ENCODE results near the gene SORCS3. TPM values are rescaled to one million over a fixed set of nuclear protein-coding genes. Genes with fewer than 3 reads are reported as not detected.

Gene SORCS3
- total RNA-seq, 1 experiment from 2014 or later: not detected

- BruUV-seq (replicated peaks): no TSS peak
- POLR2A ChIA-PET: no interaction called here
- no peak for ATAC-seq
- no peak overlapping the region for H3K4me3 ChIP-seq (replicated peaks in 1 of 2; ENCODE audit: low read depth in 1 of 2, low read length in 2 of 2)
- no peak overlapping the region for H3K27ac ChIP-seq (ENCODE audit: low read depth, low read length)
- RAD21 ChIA-PET (ENCODE audit: low non-redundant PET in 1 of 2, low total read pairs in 2 of 2, uncharacterized antibody in 2 of 2, unreplicated experiment in 2 of 2): no interaction called here
- no peak for DNase-seq (ENCODE audit: low read depth, low spot score)
- no peaks in the 10 kb centered on the region for H3K9me2 ChIP-seq (ENCODE audit: insufficient read depth)
- TF ChIP-seq, protein P1, sequence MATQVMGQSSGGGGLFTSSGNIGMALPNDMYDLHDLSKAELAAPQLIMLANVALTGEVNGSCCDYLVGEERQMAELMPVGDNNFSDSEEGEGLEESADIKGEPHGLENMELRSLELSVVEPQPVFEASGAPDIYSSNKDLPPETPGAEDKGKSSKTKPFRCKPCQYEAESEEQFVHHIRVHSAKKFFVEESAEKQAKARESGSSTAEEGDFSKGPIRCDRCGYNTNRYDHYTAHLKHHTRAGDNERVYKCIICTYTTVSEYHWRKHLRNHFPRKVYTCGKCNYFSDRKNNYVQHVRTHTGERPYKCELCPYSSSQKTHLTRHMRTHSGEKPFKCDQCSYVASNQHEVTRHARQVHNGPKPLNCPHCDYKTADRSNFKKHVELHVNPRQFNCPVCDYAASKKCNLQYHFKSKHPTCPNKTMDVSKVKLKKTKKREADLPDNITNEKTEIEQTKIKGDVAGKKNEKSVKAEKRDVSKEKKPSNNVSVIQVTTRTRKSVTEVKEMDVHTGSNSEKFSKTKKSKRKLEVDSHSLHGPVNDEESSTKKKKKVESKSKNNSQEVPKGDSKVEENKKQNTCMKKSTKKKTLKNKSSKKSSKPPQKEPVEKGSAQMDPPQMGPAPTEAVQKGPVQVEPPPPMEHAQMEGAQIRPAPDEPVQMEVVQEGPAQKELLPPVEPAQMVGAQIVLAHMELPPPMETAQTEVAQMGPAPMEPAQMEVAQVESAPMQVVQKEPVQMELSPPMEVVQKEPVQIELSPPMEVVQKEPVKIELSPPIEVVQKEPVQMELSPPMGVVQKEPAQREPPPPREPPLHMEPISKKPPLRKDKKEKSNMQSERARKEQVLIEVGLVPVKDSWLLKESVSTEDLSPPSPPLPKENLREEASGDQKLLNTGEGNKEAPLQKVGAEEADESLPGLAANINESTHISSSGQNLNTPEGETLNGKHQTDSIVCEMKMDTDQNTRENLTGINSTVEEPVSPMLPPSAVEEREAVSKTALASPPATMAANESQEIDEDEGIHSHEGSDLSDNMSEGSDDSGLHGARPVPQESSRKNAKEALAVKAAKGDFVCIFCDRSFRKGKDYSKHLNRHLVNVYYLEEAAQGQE (IDR thresholded peaks at IDR 0.05; ENCODE audit: low read depth): no peak
- TF ChIP-seq SP1 (IDR thresholded peaks at IDR 0.05; ENCODE audit: low read depth): no peak
- TF ChIP-seq ZNF274 (IDR thresholded peaks at IDR 0.05; ENCODE audit: low read depth, low read length): no peak
- no peak for TF ChIP-seq FOSL1 (IDR thresholded peaks at IDR 0.05; ENCODE audit: low read depth)
- no peak for TF ChIP-seq EGR1 (IDR thresholded peaks at IDR 0.05; ENCODE audit: low read depth)
- TF ChIP-seq, protein P2, sequence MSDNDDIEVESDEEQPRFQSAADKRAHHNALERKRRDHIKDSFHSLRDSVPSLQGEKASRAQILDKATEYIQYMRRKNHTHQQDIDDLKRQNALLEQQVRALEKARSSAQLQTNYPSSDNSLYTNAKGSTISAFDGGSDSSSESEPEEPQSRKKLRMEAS (IDR thresholded peaks at IDR 0.05): no peak
- TF ChIP-seq, protein P3, sequence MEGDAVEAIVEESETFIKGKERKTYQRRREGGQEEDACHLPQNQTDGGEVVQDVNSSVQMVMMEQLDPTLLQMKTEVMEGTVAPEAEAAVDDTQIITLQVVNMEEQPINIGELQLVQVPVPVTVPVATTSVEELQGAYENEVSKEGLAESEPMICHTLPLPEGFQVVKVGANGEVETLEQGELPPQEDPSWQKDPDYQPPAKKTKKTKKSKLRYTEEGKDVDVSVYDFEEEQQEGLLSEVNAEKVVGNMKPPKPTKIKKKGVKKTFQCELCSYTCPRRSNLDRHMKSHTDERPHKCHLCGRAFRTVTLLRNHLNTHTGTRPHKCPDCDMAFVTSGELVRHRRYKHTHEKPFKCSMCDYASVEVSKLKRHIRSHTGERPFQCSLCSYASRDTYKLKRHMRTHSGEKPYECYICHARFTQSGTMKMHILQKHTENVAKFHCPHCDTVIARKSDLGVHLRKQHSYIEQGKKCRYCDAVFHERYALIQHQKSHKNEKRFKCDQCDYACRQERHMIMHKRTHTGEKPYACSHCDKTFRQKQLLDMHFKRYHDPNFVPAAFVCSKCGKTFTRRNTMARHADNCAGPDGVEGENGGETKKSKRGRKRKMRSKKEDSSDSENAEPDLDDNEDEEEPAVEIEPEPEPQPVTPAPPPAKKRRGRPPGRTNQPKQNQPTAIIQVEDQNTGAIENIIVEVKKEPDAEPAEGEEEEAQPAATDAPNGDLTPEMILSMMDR (IDR thresholded peaks at IDR 0.05 in 2 of 3, conservative IDR thresholded peaks at IDR 0.05 in 1 of 3; ENCODE audit: borderline replicate concordance in 1 of 3, insufficient read depth in 1 of 3, low read depth in 2 of 3, low read length in 2 of 3): no peak
- TF ChIP-seq SRF (IDR thresholded peaks at IDR 0.05; ENCODE audit: low read depth): no peak
- no peak for TF ChIP-seq EZH2phosphoT487 (IDR thresholded peaks at IDR 0.05; ENCODE audit: borderline replicate concordance)
- TF ChIP-seq SIN3A (IDR thresholded peaks at IDR 0.05; ENCODE audit: low read depth): no peak
- TF ChIP-seq CBX3 (IDR thresholded peaks at IDR 0.05; ENCODE audit: low read depth): no peak
- TF ChIP-seq ELF1 (IDR thresholded peaks at IDR 0.05; ENCODE audit: borderline replicate concordance, low read depth): no peak
- no peak overlapping the region for H2AFZ ChIP-seq (ENCODE audit: low read depth, low read length, poor library complexity, severe bottlenecking)
- no peaks in the 10 kb centered on the region for H3K36me3 ChIP-seq (ENCODE audit: control insufficient read depth in 1 of 2, insufficient read depth in 2 of 2, low read length in 2 of 2)
- no peaks in the 10 kb centered on the region for H3K9me3 ChIP-seq (ENCODE audit: control insufficient read depth in 1 of 2, insufficient read depth in 1 of 2, low read depth in 1 of 2, low read length in 2 of 2)
- no peaks in the 10 kb centered on the region for H3K4me1 ChIP-seq (ENCODE audit: control insufficient read depth in 1 of 2, insufficient read depth in 2 of 2, low read length in 2 of 2)
- CTCF ChIA-PET: no interaction called here
- no peak overlapping the region for H3K9ac ChIP-seq (ENCODE audit: low read length)
- H3K4me2 ChIP-seq (ENCODE audit: low read length): no peak overlapping the region
- intact Hi-C loops (cut with micrococcal nuclease): no loop called here
- no peaks in the 10 kb centered on the region for H3K79me2 ChIP-seq (ENCODE audit: insufficient read depth, low read length)
- H4K20me1 ChIP-seq (ENCODE audit: insufficient read depth): no peaks in the 10 kb centered on the region
- peaks cover 38% of the 10 kb centered on the region for H3K27me3 ChIP-seq (ENCODE audit: insufficient read depth, low read length)
Observed at GRCh38 chr10:104741127-104741526, 100.0 kb downstream of the SORCS3 start.
